Esophagus muscularis mucosa (tissue), 4 donors: Measurements from ENCODE around the gene CCSAP.

Experiments
- EP300 ChIP-seq: sonication (generic); formaldehyde crosslinking; IDR thresholded peaks from one replicate; pipeline ENCODE4 v1.6.1; 2017; ENCODE audit warnings: antibody characterized with exemption
- POLR2A ChIP-seq: fragments of 450-650 bp; IDR thresholded peaks from one replicate; pipeline ENCODE4 v1.6.1; 2017; ENCODE audit warnings: antibody characterized with exemption, moderate library complexity, mild to moderate bottlenecking, low read depth
- POLR2AphosphoS5 ChIP-seq, 2 donors: sonication (generic); formaldehyde crosslinking; IDR thresholded peaks; one replicate each; pipeline ENCODE4 v1.6.1; 2017; ENCODE audit warnings: antibody characterized with exemption in 2 of 2
- TF ChIP-seq, protein P1 (sequence below), 3 experiments: fragments of 200-600 bp in 2 of 3; fragments of 450-650 bp in 1 of 3; sonication (generic) in 2 of 3; IDR thresholded peaks; one replicate each; pipeline ENCODE4 v1.5.1; 2017 to 2019; ENCODE audit warnings: antibody characterized with exemption in 3 of 3, mild to moderate bottlenecking in 2 of 3, moderate library complexity in 1 of 3

DNA sequence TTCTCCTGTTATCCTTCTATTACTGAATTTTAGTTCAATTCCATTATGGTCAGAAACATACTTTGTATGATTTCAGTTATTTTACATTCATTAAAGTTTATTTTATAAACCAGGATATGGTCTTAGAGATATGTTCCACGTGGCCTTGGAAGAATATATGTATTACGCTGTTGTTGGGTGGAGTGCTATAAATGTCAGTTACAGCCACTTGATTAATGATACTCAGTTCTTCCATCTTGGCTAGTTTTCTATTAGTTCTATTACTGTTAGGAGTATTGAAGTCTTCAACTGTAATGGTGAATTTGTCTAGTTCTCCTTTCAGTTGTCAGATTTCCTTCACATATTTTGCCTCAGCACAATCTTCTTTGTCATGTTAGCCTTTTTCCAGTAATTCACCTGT is 26.7 kb downstream of the CCSAP start:
- TF ChIP-seq POLR2A (no peak), POLR2AphosphoS5 (IDR thresholded peaks at IDR 0.05) (no peak), EP300 (no peak)
- TF ChIP-seq, protein P1, sequence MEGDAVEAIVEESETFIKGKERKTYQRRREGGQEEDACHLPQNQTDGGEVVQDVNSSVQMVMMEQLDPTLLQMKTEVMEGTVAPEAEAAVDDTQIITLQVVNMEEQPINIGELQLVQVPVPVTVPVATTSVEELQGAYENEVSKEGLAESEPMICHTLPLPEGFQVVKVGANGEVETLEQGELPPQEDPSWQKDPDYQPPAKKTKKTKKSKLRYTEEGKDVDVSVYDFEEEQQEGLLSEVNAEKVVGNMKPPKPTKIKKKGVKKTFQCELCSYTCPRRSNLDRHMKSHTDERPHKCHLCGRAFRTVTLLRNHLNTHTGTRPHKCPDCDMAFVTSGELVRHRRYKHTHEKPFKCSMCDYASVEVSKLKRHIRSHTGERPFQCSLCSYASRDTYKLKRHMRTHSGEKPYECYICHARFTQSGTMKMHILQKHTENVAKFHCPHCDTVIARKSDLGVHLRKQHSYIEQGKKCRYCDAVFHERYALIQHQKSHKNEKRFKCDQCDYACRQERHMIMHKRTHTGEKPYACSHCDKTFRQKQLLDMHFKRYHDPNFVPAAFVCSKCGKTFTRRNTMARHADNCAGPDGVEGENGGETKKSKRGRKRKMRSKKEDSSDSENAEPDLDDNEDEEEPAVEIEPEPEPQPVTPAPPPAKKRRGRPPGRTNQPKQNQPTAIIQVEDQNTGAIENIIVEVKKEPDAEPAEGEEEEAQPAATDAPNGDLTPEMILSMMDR (IDR thresholded peaks at IDR 0.05), result no peak
